ENCODE results near the gene RNF157. TPM values are rescaled to one million over a fixed set of nuclear protein-coding genes. Genes with fewer than 3 reads are reported as not detected.

Gene RNF157
- total and polyA plus RNA-seq, 2 of the 4 experiments (the other 2 are of a cell fraction), result 0.54 to 1.3 TPM

DNA sequence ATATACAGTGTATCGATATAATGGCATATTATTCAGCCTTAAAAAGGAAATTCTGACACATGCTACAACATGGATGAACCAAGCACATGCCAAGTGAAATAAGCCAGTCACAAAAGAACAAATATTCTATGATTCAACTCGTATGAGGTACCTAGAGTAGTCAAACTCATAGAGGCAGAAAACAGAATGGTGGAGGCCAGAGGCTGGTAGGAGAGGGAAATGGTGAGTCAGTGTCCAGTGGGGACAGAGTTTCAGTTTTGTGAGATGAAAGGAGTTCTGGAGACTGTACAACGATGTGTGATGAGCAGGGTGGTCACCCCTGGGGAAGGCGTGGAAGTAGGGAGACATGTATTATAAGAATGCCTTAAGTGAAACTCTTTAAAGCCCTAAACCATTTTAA lies 39.9 kb downstream of the RNF157 start:
- H4K20me1 ChIP-seq (ENCODE audit: insufficient read depth, low read length), result no peaks in the 10 kb centered on the region
- no peak overlapping the region for H3K56ac ChIP-seq (ENCODE audit: extremely low read depth, insufficient read depth, low read length)
- no peak overlapping the region for H2AFZ ChIP-seq (replicated peaks; ENCODE audit: low read length, poor library complexity)
- H4K91ac ChIP-seq (ENCODE audit: insufficient read depth, low read depth, low read length), result no peak overlapping the region
- BruUV-seq (replicated peaks), result no TSS peak
- no peak overlapping the region for H4K8ac ChIP-seq (ENCODE audit: low read depth in 2 of 2, low read length in 2 of 2)
- intact Hi-C loops (cut with micrococcal nuclease), result no loop called here
- DNase-seq (no peak), ATAC-seq (ENCODE audit: low read depth) (no peak)
- no peak overlapping the region for H3K23ac ChIP-seq (ENCODE audit: low read depth, low read length)
- no peak overlapping the region for H2BK120ac ChIP-seq (ENCODE audit: low read depth, low read length)
- H3K27ac ChIP-seq (ENCODE audit: insufficient read depth, low read length), result no peak overlapping the region
- no CpG with 5 or more reads among the region's 4 CpGs for WGBS, 2 experiments (ENCODE audit: extremely low coverage in 2 of 2, insufficient read length in 1 of 2)
- H3K27me3 ChIP-seq (ENCODE audit: control insufficient read depth, insufficient read depth, low read length), result no peaks in the 10 kb centered on the region; the same call in 1 of the 2 replicates
- H3K79me1 ChIP-seq (ENCODE audit: low read depth in 1 of 2, low read length in 2 of 2), result no peaks in the 10 kb centered on the region; a peak in 1 of 4 replicates
- H3K4me3 ChIP-seq (ENCODE audit: insufficient read depth, low read depth, low read length), result no peak overlapping the region
- H3K9ac ChIP-seq (ENCODE audit: low read depth, low read length), result no peak overlapping the region
- peaks cover 15% of the 10 kb centered on the region for H3K9me1 ChIP-seq (ENCODE audit: insufficient read depth, low read length)
- no peaks in the 10 kb centered on the region for H3K36me3 ChIP-seq (ENCODE audit: control insufficient read depth, insufficient read depth, low read length)
- in situ Hi-C loops (cut with MboI; ENCODE audit: low sequenced_read_pairs), result no loop called here
- no peak overlapping the region for H4K5ac ChIP-seq (ENCODE audit: low read depth, low read length)
- H3K14ac ChIP-seq (replicated peaks; ENCODE audit: low read depth, low read length), result no peak overlapping the region
- peaks cover 5% of the 10 kb centered on the region for H3K4me1 ChIP-seq (ENCODE audit: control insufficient read depth, insufficient read depth, low read length)
- CTCF ChIA-PET, result no interaction called here
- H2BK20ac ChIP-seq (ENCODE audit: low read depth, low read length), result no peak overlapping the region
- dilution Hi-C loops (cut with HindIII; ENCODE audit: low sequenced_read_pairs, unreplicated experiment), result no loop called here
- no peak overlapping the region for H2AK5ac ChIP-seq (ENCODE audit: low read depth, low read length)
- no peaks in the 10 kb centered on the region for H3K9me3 ChIP-seq (ENCODE audit: control insufficient read depth, insufficient read depth, low read length)
- no peak overlapping the region for H3K4me2 ChIP-seq (ENCODE audit: low read depth, low read length)
- no peak overlapping the region for H3K4ac ChIP-seq (ENCODE audit: low read depth, low read length)
- no peak overlapping the region for H3K18ac ChIP-seq (ENCODE audit: low read depth, low read length)
- no peak overlapping the region for H2AK9ac ChIP-seq (replicated peaks; ENCODE audit: low read depth, low read length, poor library complexity)
- H2BK15ac ChIP-seq (ENCODE audit: low read depth, low read length), result 0 out of 3 replicates have a peak overlapping the region, but pooled peaks have one; percentile 3
- no peak overlapping the region for H2BK5ac ChIP-seq (ENCODE audit: low read depth, low read length, poor library complexity, severe bottlenecking)
- POLR2A ChIA-PET (ENCODE audit: unreplicated experiment), result no interaction called here
- TF ChIP-seq RCOR1 (IDR thresholded peaks at IDR 0.05; ENCODE audit: insufficient replicate concordance, low read length), result no peak
- no peak for TF ChIP-seq MAZ (IDR thresholded peaks at IDR 0.05; ENCODE audit: borderline replicate concordance, low read depth, low read length)
- TF ChIP-seq CHD1 (IDR thresholded peaks at IDR 0.05; ENCODE audit: low read depth, low read length), result no peak
- no peak for TF ChIP-seq SMC3 (IDR thresholded peaks at IDR 0.05; ENCODE audit: low read depth, low read length)
- TF ChIP-seq, protein P1, sequence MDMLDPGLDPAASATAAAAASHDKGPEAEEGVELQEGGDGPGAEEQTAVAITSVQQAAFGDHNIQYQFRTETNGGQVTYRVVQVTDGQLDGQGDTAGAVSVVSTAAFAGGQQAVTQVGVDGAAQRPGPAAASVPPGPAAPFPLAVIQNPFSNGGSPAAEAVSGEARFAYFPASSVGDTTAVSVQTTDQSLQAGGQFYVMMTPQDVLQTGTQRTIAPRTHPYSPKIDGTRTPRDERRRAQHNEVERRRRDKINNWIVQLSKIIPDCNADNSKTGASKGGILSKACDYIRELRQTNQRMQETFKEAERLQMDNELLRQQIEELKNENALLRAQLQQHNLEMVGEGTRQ (IDR thresholded peaks at IDR 0.05; ENCODE audit: low read depth, low read length), result no peak
- no peak for TF ChIP-seq BHLHE40 (IDR thresholded peaks at IDR 0.05; ENCODE audit: low read depth, low read length)
- TF ChIP-seq, protein P2, sequence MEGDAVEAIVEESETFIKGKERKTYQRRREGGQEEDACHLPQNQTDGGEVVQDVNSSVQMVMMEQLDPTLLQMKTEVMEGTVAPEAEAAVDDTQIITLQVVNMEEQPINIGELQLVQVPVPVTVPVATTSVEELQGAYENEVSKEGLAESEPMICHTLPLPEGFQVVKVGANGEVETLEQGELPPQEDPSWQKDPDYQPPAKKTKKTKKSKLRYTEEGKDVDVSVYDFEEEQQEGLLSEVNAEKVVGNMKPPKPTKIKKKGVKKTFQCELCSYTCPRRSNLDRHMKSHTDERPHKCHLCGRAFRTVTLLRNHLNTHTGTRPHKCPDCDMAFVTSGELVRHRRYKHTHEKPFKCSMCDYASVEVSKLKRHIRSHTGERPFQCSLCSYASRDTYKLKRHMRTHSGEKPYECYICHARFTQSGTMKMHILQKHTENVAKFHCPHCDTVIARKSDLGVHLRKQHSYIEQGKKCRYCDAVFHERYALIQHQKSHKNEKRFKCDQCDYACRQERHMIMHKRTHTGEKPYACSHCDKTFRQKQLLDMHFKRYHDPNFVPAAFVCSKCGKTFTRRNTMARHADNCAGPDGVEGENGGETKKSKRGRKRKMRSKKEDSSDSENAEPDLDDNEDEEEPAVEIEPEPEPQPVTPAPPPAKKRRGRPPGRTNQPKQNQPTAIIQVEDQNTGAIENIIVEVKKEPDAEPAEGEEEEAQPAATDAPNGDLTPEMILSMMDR (conservative IDR thresholded peaks at IDR 0.05; ENCODE audit: low read depth, low read length), result no peak
- TF ChIP-seq POLR2A (IDR thresholded peaks at IDR 0.05; ENCODE audit: low read depth, low read length), result no peak

Measured in IMR-90 (cell line).